Prostate gland (tissue), 2 donors: ENCODE data around the gene DLL4.

Source experiments
- CTCF ChIP-seq, 4 experiments: fragments of 200-600 bp in 2 of 4; fragments of 450-650 bp in 2 of 4; sonication (generic) in 2 of 4; IDR thresholded peaks; 1 replicate in 3 of 4; 2 replicates in 1 of 4; pipeline ENCODE4 v1.5.1; 2016 to 2019; ENCODE audit warnings: antibody characterized with exemption in 4 of 4, mild to moderate bottlenecking in 2 of 4, moderate library complexity in 2 of 4
- POLR2A ChIP-seq: fragments of 450-650 bp; IDR thresholded peaks from one replicate; pipeline ENCODE4 v1.6.1; 2016; ENCODE audit warnings: antibody characterized with exemption, mild to moderate bottlenecking

- TF ChIP-seq POLR2A (no peak), CTCF (IDR thresholded peaks at IDR 0.05) (no peak)
These were observed 14.0 kb upstream of the DLL4 start for GRCh38 chr15:40915116-40915661.
